ENCODE results near the gene NFATC4. TPM values are rescaled to one million over a fixed set of nuclear protein-coding genes. Genes with fewer than 3 reads are reported as not detected.

NFATC4 gene
- total and polyA plus RNA-seq, 2 of the 4 experiments (the other 2 are of a cell fraction), result 15.6 to 35.8 TPM

GRCh38 chr14:24322672-24323071, 45.3 kb upstream of the NFATC4 start (continued):
- TF ChIP-seq CTCF (conservative IDR thresholded peaks at IDR 0.05; ENCODE audit: low read depth, low read length), result no peak
- no peak for TF ChIP-seq MAZ (IDR thresholded peaks at IDR 0.05; ENCODE audit: borderline replicate concordance, low read depth, low read length)

DNA sequence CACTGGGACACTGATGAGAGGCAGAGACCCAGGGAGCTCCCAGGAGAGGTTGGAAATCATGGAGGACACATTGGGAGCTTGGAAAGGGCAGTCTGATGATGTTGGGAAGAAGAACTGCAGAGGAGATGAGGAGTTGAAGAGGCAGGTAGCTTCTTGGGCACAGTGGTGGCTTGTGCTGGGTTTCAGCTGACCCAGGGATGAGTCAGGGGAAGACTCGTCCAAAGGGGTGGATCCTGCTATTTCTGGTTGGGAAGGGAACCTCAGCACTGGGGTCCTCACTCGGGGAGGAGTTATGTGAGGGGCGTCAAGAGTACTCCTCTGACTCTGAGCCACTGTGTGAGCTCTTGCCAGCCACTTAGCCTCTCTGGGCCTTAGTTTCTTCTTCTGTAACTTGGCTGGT, 44.6 kb upstream of the NFATC4 start:
- no peak overlapping the region for H3K4me3 ChIP-seq (ENCODE audit: insufficient read depth, low read depth, low read length)
- H3K4me1 ChIP-seq (ENCODE audit: control insufficient read depth, insufficient read depth, low read length), result no peaks in the 10 kb centered on the region
- no peak overlapping the region for H3K4ac ChIP-seq (ENCODE audit: low read depth, low read length)
- no peak overlapping the region for H2AK5ac ChIP-seq (ENCODE audit: low read depth, low read length)
- H3K9me3 ChIP-seq (ENCODE audit: control insufficient read depth, insufficient read depth, low read length), result no peaks in the 10 kb centered on the region
- ATAC-seq (ENCODE audit: low read depth), result no peak
- no peak overlapping the region for H3K18ac ChIP-seq (ENCODE audit: low read depth, low read length)
- no peaks in the 10 kb centered on the region for H3K36me3 ChIP-seq (ENCODE audit: control insufficient read depth, insufficient read depth, low read length)
- intact Hi-C loops (cut with micrococcal nuclease), result no loop called here
- no peak overlapping the region for H4K5ac ChIP-seq (ENCODE audit: low read depth, low read length)
- no peak overlapping the region for H2BK120ac ChIP-seq (ENCODE audit: low read depth, low read length)
- no peak overlapping the region for H4K91ac ChIP-seq (ENCODE audit: insufficient read depth, low read depth, low read length)
- no TSS peak for BruUV-seq (replicated peaks)
- no peak overlapping the region for H3K27ac ChIP-seq (ENCODE audit: insufficient read depth, low read length)
- no peak overlapping the region for H2BK5ac ChIP-seq (ENCODE audit: low read depth, low read length, poor library complexity, severe bottlenecking)
- no peak for DNase-seq
- H3K4me2 ChIP-seq (ENCODE audit: low read depth, low read length), result no peak overlapping the region
- H2AFZ ChIP-seq (replicated peaks; ENCODE audit: low read length, poor library complexity), result no peak overlapping the region
- H3K79me1 ChIP-seq (ENCODE audit: low read depth in 1 of 2, low read length in 2 of 2), result no peaks in the 10 kb centered on the region
- ChIA-PET CTCF (no interaction called here), POLR2A (ENCODE audit: unreplicated experiment) (no interaction called here)
- H4K20me1 ChIP-seq (ENCODE audit: insufficient read depth, low read length), result no peaks in the 10 kb centered on the region
- no peaks in the 10 kb centered on the region; the same call in 1 of the 2 replicates for H3K9me1 ChIP-seq (ENCODE audit: insufficient read depth, low read length)
- no peak overlapping the region for H3K9ac ChIP-seq (ENCODE audit: low read depth, low read length)
- no peak overlapping the region for H2BK15ac ChIP-seq (ENCODE audit: low read depth, low read length)
- 40% methylated on average over 3 of the region's 3 CpGs; no CpG with 5 or more reads in 1 of the 2 experiments for WGBS, 2 experiments (ENCODE audit: extremely low coverage in 2 of 2, insufficient read length in 1 of 2)
- no peak overlapping the region for H3K14ac ChIP-seq (replicated peaks; ENCODE audit: low read depth, low read length)
- H3K23ac ChIP-seq (ENCODE audit: low read depth, low read length), result no peak overlapping the region
- dilution Hi-C loops (cut with HindIII; ENCODE audit: low sequenced_read_pairs, unreplicated experiment), result no loop called here
- no peak overlapping the region for H3K56ac ChIP-seq (ENCODE audit: extremely low read depth, insufficient read depth, low read length)
- H2AK9ac ChIP-seq (replicated peaks; ENCODE audit: low read depth, low read length, poor library complexity), result no peak overlapping the region
- H3K27me3 ChIP-seq (ENCODE audit: control insufficient read depth, insufficient read depth, low read length), result peaks cover 54% of the 10 kb centered on the region
- no peak overlapping the region for H2BK20ac ChIP-seq (ENCODE audit: low read depth, low read length)
- in situ Hi-C loops (cut with MboI; ENCODE audit: low sequenced_read_pairs), result no loop called here
- H4K8ac ChIP-seq (ENCODE audit: low read depth in 2 of 2, low read length in 2 of 2), result no peak overlapping the region
- TF ChIP-seq FOS (IDR thresholded peaks at IDR 0.05; ENCODE audit: low read depth, low read length) (no peak), NFE2L2 (IDR thresholded peaks at IDR 0.05; ENCODE audit: low read depth, low read length) (no peak), MAFK (IDR thresholded peaks at IDR 0.05; ENCODE audit: low read depth, low read length) (no peak), CTCF (conservative IDR thresholded peaks at IDR 0.05; ENCODE audit: low read depth, low read length) (no peak), CHD1 (IDR thresholded peaks at IDR 0.05; ENCODE audit: low read depth, low read length) (no peak), MAZ (IDR thresholded peaks at IDR 0.05; ENCODE audit: borderline replicate concordance, low read depth, low read length) (no peak), RAD21 (IDR thresholded peaks at IDR 0.05; ENCODE audit: low read length) (no peak), SMC3 (IDR thresholded peaks at IDR 0.05; ENCODE audit: low read depth, low read length) (no peak), CEBPB (IDR thresholded peaks at IDR 0.05; ENCODE audit: low read depth, low read length) (no peak)
- TF ChIP-seq, protein P1, sequence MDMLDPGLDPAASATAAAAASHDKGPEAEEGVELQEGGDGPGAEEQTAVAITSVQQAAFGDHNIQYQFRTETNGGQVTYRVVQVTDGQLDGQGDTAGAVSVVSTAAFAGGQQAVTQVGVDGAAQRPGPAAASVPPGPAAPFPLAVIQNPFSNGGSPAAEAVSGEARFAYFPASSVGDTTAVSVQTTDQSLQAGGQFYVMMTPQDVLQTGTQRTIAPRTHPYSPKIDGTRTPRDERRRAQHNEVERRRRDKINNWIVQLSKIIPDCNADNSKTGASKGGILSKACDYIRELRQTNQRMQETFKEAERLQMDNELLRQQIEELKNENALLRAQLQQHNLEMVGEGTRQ (IDR thresholded peaks at IDR 0.05; ENCODE audit: low read depth, low read length), result no peak
- TF ChIP-seq, protein P2, sequence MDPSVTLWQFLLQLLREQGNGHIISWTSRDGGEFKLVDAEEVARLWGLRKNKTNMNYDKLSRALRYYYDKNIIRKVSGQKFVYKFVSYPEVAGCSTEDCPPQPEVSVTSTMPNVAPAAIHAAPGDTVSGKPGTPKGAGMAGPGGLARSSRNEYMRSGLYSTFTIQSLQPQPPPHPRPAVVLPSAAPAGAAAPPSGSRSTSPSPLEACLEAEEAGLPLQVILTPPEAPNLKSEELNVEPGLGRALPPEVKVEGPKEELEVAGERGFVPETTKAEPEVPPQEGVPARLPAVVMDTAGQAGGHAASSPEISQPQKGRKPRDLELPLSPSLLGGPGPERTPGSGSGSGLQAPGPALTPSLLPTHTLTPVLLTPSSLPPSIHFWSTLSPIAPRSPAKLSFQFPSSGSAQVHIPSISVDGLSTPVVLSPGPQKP (IDR thresholded peaks at IDR 0.05; ENCODE audit: borderline replicate concordance, low read depth, low read length), result no peak

All from IMR-90 (cell line).